CD14-positive monocyte (primary cell): ENCODE data around the gene GRK4. TPM values are rescaled to one million over a fixed set of nuclear protein-coding genes. Genes with fewer than 3 reads are reported as not detected.
"Not testable (repeated sequence)": the region's sequence is repeated elsewhere in the genome, so short reads cannot be mapped to it uniquely, and the experiment has no call there.

Experiments used
- DNase-seq, 3 donors: peaks; one replicate each; pipeline ENCODE4 v3.0.0-alpha.2; 2011 to 2022
- H2AFZ ChIP-seq: 2 replicates; pipeline ENCODE4 v1.6.0; 2012; ENCODE audit warnings: mild to moderate bottlenecking, low read depth, low read length, inconsistent platforms; ENCODE audit not compliant: insufficient read depth, poor library complexity, severe bottlenecking
- H3K27ac ChIP-seq, 2 donors: 1 replicate in 1 of 2; 2 replicates in 1 of 2; pipeline ENCODE4 v1.5.1; 2012 to 2013; ENCODE audit warnings: low read length in 2 of 2, control low read depth in 1 of 2, inconsistent platforms in 1 of 2, low read depth in 1 of 2, mild to moderate bottlenecking in 1 of 2
- H3K27me3 ChIP-seq, 2 donors: one replicate each; pipeline versions ENCODE4 v1.6.0 to v1.6.1; 2011 to 2013; ENCODE audit warnings: low read length in 2 of 2; ENCODE audit not compliant: control insufficient read depth in 2 of 2, insufficient read depth in 2 of 2
- H3K36me3 ChIP-seq, 2 donors: replicated peaks in 1 of 2; 1 replicate in 1 of 2; 2 replicates in 1 of 2; pipeline versions ENCODE4 v1.5.1 to v1.6.1; 2012 to 2013; ENCODE audit warnings: low read length in 2 of 2, control low read depth in 1 of 2, inconsistent platforms in 1 of 2, mild to moderate bottlenecking in 1 of 2; ENCODE audit not compliant: insufficient read depth in 2 of 2, control insufficient read depth in 1 of 2
- H3K4me1 ChIP-seq, 2 donors: 1 replicate in 1 of 2; 2 replicates in 1 of 2; pipeline versions ENCODE4 v1.5.1 to v1.6.1; 2012 to 2013; ENCODE audit warnings: low read length in 2 of 2, control low read depth in 1 of 2, inconsistent platforms in 1 of 2, mild to moderate bottlenecking in 1 of 2, moderate library complexity in 1 of 2; ENCODE audit not compliant: insufficient read depth in 2 of 2, control insufficient read depth in 1 of 2
- H3K4me2 ChIP-seq: replicated peaks from 2 replicates; pipeline ENCODE3; 2012; ENCODE audit warnings: low read length, moderate library complexity, mild to moderate bottlenecking; ENCODE audit not compliant: poor library complexity, severe bottlenecking; ENCODE audit errors: extremely low read depth
- H3K4me3 ChIP-seq, 3 experiments: fragments of 200-600 bp in 1 of 3; sonication (generic) in 1 of 3; replicated peaks in 1 of 3; 1 replicate in 2 of 3; 2 replicates in 1 of 3; pipeline ENCODE4 v1.5.1; 2011 to 2013; ENCODE audit warnings: low read length in 3 of 3, mild to moderate bottlenecking in 3 of 3, control low read depth in 2 of 3, low read depth in 2 of 3, inconsistent platforms in 1 of 3, moderate library complexity in 1 of 3
- H3K79me2 ChIP-seq: 2 replicates; pipeline ENCODE4 v1.6.0; 2012; ENCODE audit warnings: mild to moderate bottlenecking, control low read depth, inconsistent platforms, low read length, moderate library complexity; ENCODE audit not compliant: insufficient read depth
- H3K9ac ChIP-seq: 2 replicates; pipeline ENCODE4 v1.6.0; 2017; ENCODE audit warnings: low read length, mild to moderate bottlenecking; ENCODE audit not compliant: insufficient read depth, poor library complexity, severe bottlenecking
- H3K9me3 ChIP-seq, 2 donors: replicated peaks in 1 of 2; 1 replicate in 1 of 2; 2 replicates in 1 of 2; pipeline versions ENCODE4 v1.5.1 to v1.6.1; 2012 to 2013; ENCODE audit warnings: low read length in 2 of 2, control low read depth in 1 of 2; ENCODE audit not compliant: control insufficient read depth in 1 of 2, insufficient read depth in 1 of 2
- H4K20me1 ChIP-seq: 2 replicates; pipeline ENCODE4 v1.6.0; 2012; ENCODE audit warnings: mild to moderate bottlenecking, low read length, control low read depth, moderate library complexity; ENCODE audit not compliant: insufficient read depth
- H3K27ac Mint-ChIP-seq, 7 donors: one replicate each; pipeline ENCODE4 v1.8.0; 2020; ENCODE audit warnings: mild to moderate bottlenecking in 7 of 7, mixed read lengths in 7 of 7, moderate library complexity in 6 of 7, inconsistent platforms in 2 of 7
- H3K27me3 Mint-ChIP-seq, 3 donors: one replicate each; pipeline ENCODE4 v1.8.0; 2021 to 2022; ENCODE audit warnings: low read depth in 3 of 3, mild to moderate bottlenecking in 3 of 3, mixed read lengths in 3 of 3, moderate library complexity in 3 of 3, inconsistent platforms in 1 of 3
- H3K36me3 Mint-ChIP-seq, 2 donors: one replicate each; pipeline ENCODE4 v1.8.0; 2020; ENCODE audit warnings: mixed read lengths in 2 of 2, inconsistent platforms in 1 of 2, mild to moderate bottlenecking in 1 of 2
- H3K4me1 Mint-ChIP-seq: one replicate; pipeline ENCODE4 v1.8.0; 2020; ENCODE audit warnings: mild to moderate bottlenecking, mixed read lengths
- H3K4me3 Mint-ChIP-seq, 2 donors: one replicate each; pipeline ENCODE4 v1.8.0; 2020; ENCODE audit warnings: mild to moderate bottlenecking in 2 of 2, mixed read lengths in 2 of 2, moderate library complexity in 1 of 2
- H3K9me3 Mint-ChIP-seq, 7 donors: one replicate each; pipeline ENCODE4 v1.8.0; 2020 to 2022; ENCODE audit warnings: mixed read lengths in 7 of 7, mild to moderate bottlenecking in 6 of 7, moderate library complexity in 6 of 7, inconsistent platforms in 2 of 7
- CTCF ChIP-seq: fragments of 200-600 bp; IDR thresholded peaks from one replicate; pipeline ENCODE4 v1.8.0; 2022; ENCODE audit warnings: antibody characterized with exemption, mild to moderate bottlenecking
- WGBS: methylation state at CpG from one replicate; pipeline ENCODE4 v1.1.5; 2013; ENCODE audit warnings: missing lambda C conversion rate; ENCODE audit not compliant: insufficient coverage; 5-methylcytosine and 5-hydroxymethylcytosine counted together
- intact Hi-C, 2 donors: fragments of 100-400 bp; cut with micrococcal nuclease; formaldehyde crosslinking; loops; one replicate each; pipeline versions ENCODE4 v1.15.0 to v1.15.1; 2023
- polyA plus RNA-seq, 3 donors: library from polyadenylated mRNA; depleted of rRNA in 1 of 3; unstranded in 2 of 3; stranded (reverse) in 1 of 3; fragments of 300-500 nt in 2 of 3; fragments of >200 nt in 1 of 3; fragmentation: Illumina TruSeq in 2 of 3; gene quantifications; 1 replicate in 2 of 3; 2 replicates in 1 of 3; pipeline ENCODE4 v1.2.3, GENCODE V29; 2012 to 2021

GRK4 gene
- polyA plus RNA-seq, 3 donors: 1.1 to 1.2 (median 1.2) TPM

GRCh38 chr4:2922453-2923101 lies 40.8 kb upstream of the GRK4 start:
- Mint-ChIP-seq H3K36me3 (peaks cover 87 to 100% of the 10 kb centered on the region in 2 donors), H3K4me1 (peaks cover 13% of the 10 kb centered on the region), H3K27ac (peak overlapping the region in 3 of 7 donors; percentile 43 to 79 (median 72))
- H3K4me1 ChIP-seq, H3K4me2 ChIP-seq, H3K27ac ChIP-seq, H3K4me3 ChIP-seq, DNase-seq, H3K4me3 Mint-ChIP-seq, H3K27me3 ChIP-seq, H3K9me3 Mint-ChIP-seq, H3K9ac ChIP-seq, H2AFZ ChIP-seq, H3K9me3 ChIP-seq, intact Hi-C loops, H3K27me3 Mint-ChIP-seq, H3K79me2 ChIP-seq: not testable (repeated sequence)
- H3K36me3 ChIP-seq: peaks cover 55 to 90% of the 10 kb centered on the region in 2 donors
- 75% methylated on average over 2 of the region's 7 CpGs for WGBS
- H4K20me1 ChIP-seq: peaks cover 54% of the 10 kb centered on the region

GRCh38 chr4:2923141-2923551 lies 40.2 kb upstream of the GRK4 start:
- peaks cover 61 to 93% of the 10 kb centered on the region in 2 donors for H3K36me3 ChIP-seq
- H3K27ac Mint-ChIP-seq: peak overlapping the region in 4 of 7 donors; percentile 13 to 50 (median 32)

More at GRCh38 chr4:2923141-2923551, 40.2 kb upstream of the GRK4 start:
- Mint-ChIP-seq H3K4me1 (peaks cover 13% of the 10 kb centered on the region), H3K27me3 (peaks cover 0 to 5% (median 2%) of the 10 kb centered on the region in 3 donors), H3K36me3 (peaks cover 87 to 100% of the 10 kb centered on the region in 2 donors), H3K4me3 (no peak overlapping the region), H3K9me3 (peaks cover 0 to 9% (median 3%) of the 10 kb centered on the region in 7 donors)
- Histone ChIP-seq H3K27ac (no peak overlapping the region), H3K79me2 (peaks cover 10% of the 10 kb centered on the region), H2AFZ (no peak overlapping the region), H3K4me2 (no peak overlapping the region), H3K9me3 (no peaks in the 10 kb centered on the region), H4K20me1 (peaks cover 54% of the 10 kb centered on the region), H3K4me1 (peaks cover 4 to 6% of the 10 kb centered on the region in 2 donors), H3K27me3 (no peaks in the 10 kb centered on the region), H3K4me3 (no peak overlapping the region), H3K9ac (no peak overlapping the region)
- DNase-seq: no peak
- no peak for TF ChIP-seq CTCF
- WGBS: 64% methylated on average over 7 of the region's 10 CpGs
- intact Hi-C loops: no loop called here
